ENCODE data around the gene GRK2.

GRCh38 chr11:67300756-67301312 is 34.6 kb downstream of the GRK2 start:
- TF ChIP-seq CTCF (IDR thresholded peaks at IDR 0.05) = no peak
- TF ChIP-seq POLR2A (IDR thresholded peaks at IDR 0.05) = no peak

Measured in adrenal gland (tissue), 5 donors.